Activated gamma-delta T cell treated with anti-CD3 and anti-CD28 coated beads, Interleukin-2, amount 50 U/mL, for 16 hours (primary cell): ENCODE results near the gene IRX1.

Source experiments
- DNase-seq: peaks from one replicate; pipeline ENCODE4 v3.0.0-alpha.2; 2020; ENCODE audit warnings: low read depth

The IRX1 gene

GRCh38 chr5:3595006-3595961, at the start of gene IRX1:
Gene IRX1 (plus strand): TSS chr5:3595832. CDS start chr5:3596106, 274 bp downstream.
- DNase-seq: no peak

GRCh38 chr5:3546028-3546427, 49.6 kb upstream of the IRX1 start:
- no peak for DNase-seq

- no peak for DNase-seq
Measured at GRCh38 chr5:3564116-3564515, 31.5 kb upstream of the IRX1 start.

GRCh38 chr5:3564827-3565518, 30.7 kb upstream of the IRX1 start:
- DNase-seq: no peak

- DNase-seq: no peak
Measured at GRCh38 chr5:3584724-3585531, 10.7 kb upstream of the IRX1 start.

- DNase-seq: no peak
Measured at GRCh38 chr5:3590161-3590966, 5.3 kb upstream of the IRX1 start.

GRCh38 chr5:3590967-3591900, 4.4 kb upstream of the IRX1 start:
- no peak for DNase-seq

GRCh38 chr5:3592298-3592697, 3.3 kb upstream of the IRX1 start:
- DNase-seq: no peak

- DNase-seq: no peak
Measured at GRCh38 chr5:3593771-3594509, 1.7 kb upstream of the IRX1 start.

GRCh38 chr5:3594510-3595005, 1.1 kb upstream of the IRX1 start:
- DNase-seq: no peak

GRCh38 chr5:3596261-3596825, 711 bp downstream of the IRX1 start:
- no peak for DNase-seq

- no peak for DNase-seq
Measured at GRCh38 chr5:3596857-3597166, 1.2 kb downstream of the IRX1 start.

GRCh38 chr5:3597167-3598007, 1.8 kb downstream of the IRX1 start:
- DNase-seq: no peak

GRCh38 chr5:3598207-3598606, 2.6 kb downstream of the IRX1 start:
- no peak for DNase-seq

GRCh38 chr5:3598769-3599211, 3.2 kb downstream of the IRX1 start:
- DNase-seq: no peak

- no peak for DNase-seq
Measured at GRCh38 chr5:3599226-3600105, 3.8 kb downstream of the IRX1 start.
